ENCODE data around the gene MICALL1.

DNA sequence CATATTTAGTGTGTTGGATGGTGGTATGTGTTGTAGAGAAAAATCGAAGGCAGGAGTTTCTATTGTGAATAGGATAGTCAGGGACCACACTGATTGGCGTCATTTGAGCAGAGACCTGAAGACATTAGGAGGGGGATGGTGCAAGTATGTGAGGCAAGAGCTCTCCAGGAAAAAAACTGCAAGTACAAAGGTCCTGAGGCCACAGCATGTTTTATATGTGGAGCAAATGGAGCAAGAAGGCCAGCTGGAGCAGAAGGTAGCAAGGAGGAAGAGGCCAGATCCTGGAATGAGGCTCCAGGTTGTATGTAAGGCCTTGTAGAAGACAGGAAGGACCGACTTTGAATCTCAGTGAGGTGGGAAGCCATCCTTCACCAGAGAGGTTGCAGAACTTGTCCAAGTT lies 14.2 kb upstream of the MICALL1 start:
- TF ChIP-seq, protein P1, sequence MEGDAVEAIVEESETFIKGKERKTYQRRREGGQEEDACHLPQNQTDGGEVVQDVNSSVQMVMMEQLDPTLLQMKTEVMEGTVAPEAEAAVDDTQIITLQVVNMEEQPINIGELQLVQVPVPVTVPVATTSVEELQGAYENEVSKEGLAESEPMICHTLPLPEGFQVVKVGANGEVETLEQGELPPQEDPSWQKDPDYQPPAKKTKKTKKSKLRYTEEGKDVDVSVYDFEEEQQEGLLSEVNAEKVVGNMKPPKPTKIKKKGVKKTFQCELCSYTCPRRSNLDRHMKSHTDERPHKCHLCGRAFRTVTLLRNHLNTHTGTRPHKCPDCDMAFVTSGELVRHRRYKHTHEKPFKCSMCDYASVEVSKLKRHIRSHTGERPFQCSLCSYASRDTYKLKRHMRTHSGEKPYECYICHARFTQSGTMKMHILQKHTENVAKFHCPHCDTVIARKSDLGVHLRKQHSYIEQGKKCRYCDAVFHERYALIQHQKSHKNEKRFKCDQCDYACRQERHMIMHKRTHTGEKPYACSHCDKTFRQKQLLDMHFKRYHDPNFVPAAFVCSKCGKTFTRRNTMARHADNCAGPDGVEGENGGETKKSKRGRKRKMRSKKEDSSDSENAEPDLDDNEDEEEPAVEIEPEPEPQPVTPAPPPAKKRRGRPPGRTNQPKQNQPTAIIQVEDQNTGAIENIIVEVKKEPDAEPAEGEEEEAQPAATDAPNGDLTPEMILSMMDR (IDR thresholded peaks at IDR 0.05) = no peak
- TF ChIP-seq EZH2 (IDR thresholded peaks at IDR 0.05) = no peak
- TF ChIP-seq EZH2phosphoT487 (IDR thresholded peaks at IDR 0.05) = no peak
